Neural progenitor cell (in vitro differentiated cells): ENCODE measurements around the gene MCRIP1. TPM values are rescaled to one million over a fixed set of nuclear protein-coding genes. Genes with fewer than 3 reads are reported as not detected.

Source experiments
- DNase-seq: peaks from one replicate; pipeline ENCODE4 v3.0.0-alpha.2; 2016; ENCODE audit warnings: low spot score
- H2AFZ ChIP-seq: fragments of 200-600 bp; sonication (generic); replicated peaks from 2 replicates; pipeline ENCODE4 v1.6.1; 2016; ENCODE audit warnings: antibody characterized with exemption
- H3F3A ChIP-seq: fragments of 200-600 bp; sonication (generic); 2 replicates; pipeline ENCODE4 v1.6.1; 2016; ENCODE audit warnings: antibody characterized with exemption, low read depth
- H3K27ac ChIP-seq: fragments of 200-600 bp; sonication (generic); 2 replicates; pipeline ENCODE4 v1.5.1; 2016; ENCODE audit warnings: mild to moderate bottlenecking
- H3K27me3 ChIP-seq: fragments of 200-600 bp; sonication (generic); 2 replicates; pipeline ENCODE4 v1.6.1; 2016; ENCODE audit warnings: mild to moderate bottlenecking, moderate library complexity
- H3K36me3 ChIP-seq: fragments of 200-600 bp; sonication (generic); 2 replicates; pipeline ENCODE4 v1.5.1; 2016
- H3K4me1 ChIP-seq: fragments of 200-600 bp; sonication (generic); 2 replicates; pipeline ENCODE4 v1.6.1; 2016; ENCODE audit warnings: mixed run types
- H3K4me2 ChIP-seq: fragments of 200-600 bp; sonication (generic); 2 replicates; pipeline ENCODE4 v1.6.1; 2016
- H3K4me3 ChIP-seq: fragments of 200-600 bp; sonication (generic); 2 replicates; pipeline ENCODE4 v1.5.1; 2016
- H3K79me2 ChIP-seq: fragments of 200-600 bp; sonication (generic); 2 replicates; pipeline ENCODE4 v1.6.1; 2016; ENCODE audit warnings: low read depth
- H3K9ac ChIP-seq: fragments of 200-600 bp; sonication (generic); 2 replicates; pipeline ENCODE4 v1.6.1; 2016
- H3K9me3 ChIP-seq: fragments of 200-600 bp; sonication (generic); 2 replicates; pipeline ENCODE4 v1.5.1; 2016; ENCODE audit warnings: low read depth
- H4K20me1 ChIP-seq: fragments of 200-600 bp; sonication (generic); 2 replicates; pipeline ENCODE4 v1.6.1; 2016; ENCODE audit warnings: low read depth
- H3K27ac Mint-ChIP-seq: 3 replicates; pipeline ENCODE4 v1.8.0; 2021; ENCODE audit warnings: mixed read lengths
- H3K27me3 Mint-ChIP-seq: 2 replicates; pipeline ENCODE4 v1.8.0; 2022; ENCODE audit warnings: low read depth, mild to moderate bottlenecking, inconsistent platforms, moderate library complexity, mixed read lengths; ENCODE audit not compliant: insufficient read depth
- H3K36me3 Mint-ChIP-seq: 3 replicates; pipeline ENCODE4 v1.8.0; 2021; ENCODE audit warnings: mixed read lengths
- H3K4me1 Mint-ChIP-seq: 3 replicates; pipeline ENCODE4 v1.8.0; 2021; ENCODE audit warnings: mixed read lengths
- H3K4me3 Mint-ChIP-seq: 3 replicates; pipeline ENCODE4 v1.8.0; 2021; ENCODE audit warnings: mild to moderate bottlenecking, moderate library complexity, mixed read lengths
- H3K9me3 Mint-ChIP-seq: 3 replicates; pipeline ENCODE4 v1.8.0; 2020; ENCODE audit warnings: mixed read lengths
- CTCF ChIP-seq: fragments of 200-600 bp; sonication (generic); IDR thresholded peaks from 2 replicates; pipeline ENCODE4 v1.5.1; 2017; ENCODE audit warnings: antibody characterized with exemption, mild to moderate bottlenecking
- EZH2 ChIP-seq: fragments of 200-600 bp; sonication (generic); IDR thresholded peaks from 2 replicates; pipeline ENCODE4 v1.6.1; 2017; ENCODE audit warnings: antibody characterized with exemption, mild to moderate bottlenecking, moderate library complexity
- EZH2phosphoT487 ChIP-seq: fragments of 200-600 bp; sonication (generic); IDR thresholded peaks from 2 replicates; pipeline ENCODE4 v1.6.1; 2017; ENCODE audit warnings: antibody characterized with exemption
- total RNA-seq: library from RNA; depleted of rRNA; stranded (reverse); fragments of >200 nt; gene quantifications from 2 replicates; pipeline ENCODE4 v1.2.3, GENCODE V29; 2015; ENCODE audit warnings: low replicate concordance

MCRIP1 gene
- total RNA-seq, 1 donor from 2014 or later: 45.6 TPM

GRCh38 chr17:81851423-81851822 is 18.3 kb upstream of the MCRIP1 start:
- no peak overlapping the region for H3K4me3 Mint-ChIP-seq
- Histone ChIP-seq H3K9ac (no peak overlapping the region), H3K4me3 (no peak overlapping the region), H3K4me2 (no peak overlapping the region), H3K27ac (no peak overlapping the region), H3K36me3 (no peaks in the 10 kb centered on the region), H2AFZ (no peak overlapping the region), H3K4me1 (no peaks in the 10 kb centered on the region), H3F3A (no peaks in the 10 kb centered on the region), H4K20me1 (peaks cover 4% of the 10 kb centered on the region), H3K79me2 (peaks cover 2% of the 10 kb centered on the region), H3K27me3 (no peaks in the 10 kb centered on the region), H3K9me3 (no peaks in the 10 kb centered on the region)
- H3K27me3 Mint-ChIP-seq: peaks cover 6% of the 10 kb centered on the region
- no peaks in the 10 kb centered on the region for H3K9me3 Mint-ChIP-seq
- H3K27ac Mint-ChIP-seq: no peak overlapping the region
- DNase-seq: no peak
- no peaks in the 10 kb centered on the region for H3K4me1 Mint-ChIP-seq
- peaks cover 11% of the 10 kb centered on the region for H3K36me3 Mint-ChIP-seq
- TF ChIP-seq CTCF (no peak), EZH2phosphoT487 (no peak), EZH2 (no peak)

GRCh38 chr17:81849457-81849856 is 16.4 kb upstream of the MCRIP1 start:
- Histone ChIP-seq H3F3A (no peaks in the 10 kb centered on the region), H3K36me3 (no peaks in the 10 kb centered on the region), H3K27me3 (no peaks in the 10 kb centered on the region), H3K9ac (no peak overlapping the region), H3K79me2 (no peaks in the 10 kb centered on the region), H3K4me2 (no peak overlapping the region), H3K4me1 (no peaks in the 10 kb centered on the region), H3K27ac (no peak overlapping the region), H3K9me3 (no peaks in the 10 kb centered on the region), H3K4me3 (no peak overlapping the region), H2AFZ (no peak overlapping the region), H4K20me1 (peaks cover 4% of the 10 kb centered on the region)
- Mint-ChIP-seq H3K27me3 (peaks cover 6% of the 10 kb centered on the region), H3K27ac (no peak overlapping the region), H3K9me3 (no peaks in the 10 kb centered on the region), H3K36me3 (peaks cover 12% of the 10 kb centered on the region), H3K4me1 (no peaks in the 10 kb centered on the region), H3K4me3 (no peak overlapping the region)
- no peak for TF ChIP-seq CTCF
- TF ChIP-seq EZH2phosphoT487: no peak
- no peak for TF ChIP-seq EZH2
- DNase-seq: no peak

GRCh38 chr17:81846743-81847689 is 13.9 kb upstream of the MCRIP1 start:
- H3F3A ChIP-seq: peaks cover 3% of the 10 kb centered on the region
- no peak overlapping the region for H3K4me3 ChIP-seq
- no peaks in the 10 kb centered on the region for H3K4me1 ChIP-seq
- H3K36me3 Mint-ChIP-seq: peaks cover 9% of the 10 kb centered on the region
- no peak overlapping the region for H3K4me2 ChIP-seq
- no peaks in the 10 kb centered on the region for H3K27me3 ChIP-seq
- H3K36me3 ChIP-seq: no peaks in the 10 kb centered on the region
- H3K27ac Mint-ChIP-seq: no peak overlapping the region
- H3K27me3 Mint-ChIP-seq: peaks cover 6% of the 10 kb centered on the region
- TF ChIP-seq EZH2phosphoT487 (no peak), EZH2 (no peak), CTCF (no peak)
- H4K20me1 ChIP-seq: no peaks in the 10 kb centered on the region
- no peak overlapping the region for H3K27ac ChIP-seq
- H2AFZ ChIP-seq: no peak overlapping the region
- DNase-seq: no peak
- no peaks in the 10 kb centered on the region for H3K9me3 Mint-ChIP-seq
- no peaks in the 10 kb centered on the region for H3K79me2 ChIP-seq
- H3K4me3 Mint-ChIP-seq: no peak overlapping the region
- H3K4me1 Mint-ChIP-seq: no peaks in the 10 kb centered on the region
- no peaks in the 10 kb centered on the region for H3K9me3 ChIP-seq
- H3K9ac ChIP-seq: no peak overlapping the region
